Measurements from ENCODE around the gene SLC22A12.

Gene SLC22A12

DNA sequence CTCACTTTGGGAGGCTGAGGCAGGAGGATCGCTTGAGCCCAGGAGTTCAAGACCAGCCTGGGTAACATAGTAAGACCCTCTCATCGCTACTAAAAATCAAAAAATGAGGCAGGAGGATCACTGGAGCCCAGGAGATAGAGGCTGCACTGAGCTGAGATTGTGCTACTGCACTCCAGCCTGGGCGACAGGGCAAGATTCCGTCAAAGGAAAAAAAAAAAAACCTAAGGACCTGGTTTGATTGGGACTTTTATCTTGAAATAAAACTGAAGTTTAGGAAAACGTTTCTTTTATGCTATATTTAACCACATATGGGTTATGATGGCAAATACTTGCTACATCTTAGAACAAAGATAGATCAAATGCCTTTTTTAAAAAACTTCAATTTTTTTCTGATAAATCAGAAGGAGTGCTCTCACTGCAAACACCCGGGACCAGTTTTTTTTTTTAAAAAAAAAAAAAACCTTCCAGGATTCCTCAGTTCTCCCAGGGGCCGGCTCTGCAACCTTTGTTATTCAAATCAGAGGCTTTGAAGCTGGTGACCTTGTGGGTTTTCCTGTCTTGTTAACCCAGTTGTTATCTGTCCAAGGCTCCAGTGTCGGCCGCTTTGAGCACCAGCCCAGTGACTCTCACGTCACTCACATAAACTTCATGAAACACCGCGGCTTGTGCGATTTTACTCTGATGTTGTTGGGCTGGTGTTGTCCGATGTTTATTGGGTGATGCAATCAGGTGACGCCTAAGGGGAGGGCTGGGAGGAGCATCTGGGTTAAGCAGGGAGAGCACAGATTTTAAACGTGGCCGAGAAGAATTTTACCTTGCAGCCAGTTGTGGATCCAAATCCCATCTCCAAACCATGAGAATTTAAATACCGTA lies 24.7 kb upstream of the SLC22A12 start:
- TF ChIP-seq, protein P1, sequence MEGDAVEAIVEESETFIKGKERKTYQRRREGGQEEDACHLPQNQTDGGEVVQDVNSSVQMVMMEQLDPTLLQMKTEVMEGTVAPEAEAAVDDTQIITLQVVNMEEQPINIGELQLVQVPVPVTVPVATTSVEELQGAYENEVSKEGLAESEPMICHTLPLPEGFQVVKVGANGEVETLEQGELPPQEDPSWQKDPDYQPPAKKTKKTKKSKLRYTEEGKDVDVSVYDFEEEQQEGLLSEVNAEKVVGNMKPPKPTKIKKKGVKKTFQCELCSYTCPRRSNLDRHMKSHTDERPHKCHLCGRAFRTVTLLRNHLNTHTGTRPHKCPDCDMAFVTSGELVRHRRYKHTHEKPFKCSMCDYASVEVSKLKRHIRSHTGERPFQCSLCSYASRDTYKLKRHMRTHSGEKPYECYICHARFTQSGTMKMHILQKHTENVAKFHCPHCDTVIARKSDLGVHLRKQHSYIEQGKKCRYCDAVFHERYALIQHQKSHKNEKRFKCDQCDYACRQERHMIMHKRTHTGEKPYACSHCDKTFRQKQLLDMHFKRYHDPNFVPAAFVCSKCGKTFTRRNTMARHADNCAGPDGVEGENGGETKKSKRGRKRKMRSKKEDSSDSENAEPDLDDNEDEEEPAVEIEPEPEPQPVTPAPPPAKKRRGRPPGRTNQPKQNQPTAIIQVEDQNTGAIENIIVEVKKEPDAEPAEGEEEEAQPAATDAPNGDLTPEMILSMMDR (IDR thresholded peaks at IDR 0.05), result no peak
- H3K4me3 ChIP-seq (ENCODE audit: low read depth, low read length), result no peak overlapping the region
- H3K27me3 ChIP-seq (ENCODE audit: control insufficient read depth, insufficient read depth, low read length), result no peaks in the 10 kb centered on the region
- peak overlapping the region; percentile 60 for H2AFZ ChIP-seq
- no peaks in the 10 kb centered on the region for H3K36me3 ChIP-seq (ENCODE audit: control insufficient read depth, insufficient read depth, low read length)
- H3K4me1 ChIP-seq, result no peaks in the 10 kb centered on the region
- no peaks in the 10 kb centered on the region for H3K9me3 ChIP-seq (ENCODE audit: control insufficient read depth, low read length)
- H3K79me2 ChIP-seq, result no peaks in the 10 kb centered on the region
- no peak overlapping the region for H3K27ac ChIP-seq
- peak overlapping the region; percentile 59 for H3K4me2 ChIP-seq (ENCODE audit: low read length)
- H3K9ac ChIP-seq, result no peak overlapping the region

DNA sequence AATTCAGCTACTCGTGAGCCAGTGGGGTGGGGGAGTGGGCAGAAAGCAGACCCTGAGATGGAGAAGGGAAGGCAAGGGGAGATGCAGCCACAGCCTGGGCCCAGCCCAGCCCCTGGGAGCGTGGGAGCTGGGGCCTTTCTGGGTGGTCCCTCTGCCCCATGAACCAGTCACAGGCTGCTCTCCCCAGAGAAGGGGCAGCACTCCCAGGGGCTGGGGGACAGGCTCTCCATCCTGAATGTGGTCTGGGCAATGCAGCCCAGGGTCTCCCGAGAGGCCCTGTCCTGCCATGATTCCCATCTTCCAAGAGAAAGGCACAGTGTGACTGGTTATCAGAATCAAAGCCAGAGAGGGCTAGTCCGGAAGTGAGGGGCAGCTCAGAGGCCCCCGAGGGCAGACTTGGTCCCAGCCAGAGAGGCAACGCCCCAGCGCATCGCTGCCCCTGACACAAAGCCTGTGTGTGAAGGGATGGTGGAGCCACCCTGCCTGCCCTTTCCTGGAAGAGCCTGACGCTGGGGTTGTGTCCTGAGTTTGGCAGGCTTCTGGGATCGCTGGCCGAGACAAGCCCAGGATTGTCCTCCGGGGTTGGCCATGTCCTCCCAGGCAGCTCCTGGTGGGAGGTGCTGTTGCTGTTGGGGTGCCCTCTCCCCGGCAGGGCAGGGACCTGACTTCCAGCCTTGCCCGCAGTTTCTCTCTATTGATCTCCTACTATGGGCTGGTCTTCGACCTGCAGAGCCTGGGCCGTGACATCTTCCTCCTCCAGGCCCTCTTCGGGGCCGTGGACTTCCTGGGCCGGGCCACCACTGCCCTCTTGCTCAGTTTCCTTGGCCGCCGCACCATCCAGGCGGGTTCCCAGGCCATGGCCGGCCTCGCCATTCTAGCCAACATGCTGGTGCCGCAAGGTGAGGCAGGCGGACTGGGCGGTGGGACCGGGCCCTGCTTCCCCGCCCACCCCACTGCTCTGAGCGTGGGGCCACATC lies 23.8 kb upstream of the SLC22A12 start:
- Histone ChIP-seq H3K79me2 (no peaks in the 10 kb centered on the region), H3K4me3 (ENCODE audit: low read depth, low read length) (no peak overlapping the region), H3K27ac (no peak overlapping the region), H3K27me3 (ENCODE audit: control insufficient read depth, insufficient read depth, low read length) (no peaks in the 10 kb centered on the region), H3K36me3 (ENCODE audit: control insufficient read depth, insufficient read depth, low read length) (no peaks in the 10 kb centered on the region), H3K9ac (no peak overlapping the region), H3K4me2 (ENCODE audit: low read length) (no peak overlapping the region), H3K4me1 (no peaks in the 10 kb centered on the region), H3K9me3 (ENCODE audit: control insufficient read depth, low read length) (no peaks in the 10 kb centered on the region), H2AFZ (peak overlapping the region; percentile 60)
- TF ChIP-seq, protein P1 (IDR thresholded peaks at IDR 0.05), result no peak

DNA sequence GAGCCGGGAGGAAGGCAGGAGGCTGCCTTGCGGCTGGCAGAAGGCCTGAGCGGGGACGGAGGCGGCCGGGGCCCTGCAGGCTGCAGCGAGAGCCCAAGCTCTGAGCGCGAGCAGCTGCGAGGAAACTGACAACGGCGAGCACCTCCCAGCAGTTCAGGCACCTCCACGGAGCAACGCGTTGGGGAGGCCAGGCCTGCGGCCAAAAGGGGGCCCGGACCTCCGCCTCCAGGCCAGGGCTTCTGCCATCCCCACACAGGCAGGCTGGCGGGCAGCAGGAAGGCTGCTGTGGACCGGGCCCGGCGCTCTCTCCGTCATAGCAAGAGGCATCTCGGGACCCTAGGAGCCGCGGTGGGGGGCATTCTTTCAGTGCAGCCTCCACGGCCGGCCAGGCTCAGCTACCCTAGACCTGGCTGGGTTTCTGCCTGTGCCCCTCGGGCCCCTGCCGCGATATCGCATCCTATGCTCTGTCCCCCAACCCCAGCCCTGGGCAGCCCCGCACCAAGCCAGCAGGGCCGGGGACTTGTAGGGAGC lies 22.9 kb upstream of the SLC22A12 start:
- Histone ChIP-seq H3K9me3 (ENCODE audit: control insufficient read depth, low read length) (no peaks in the 10 kb centered on the region), H3K79me2 (no peaks in the 10 kb centered on the region), H3K27me3 (ENCODE audit: control insufficient read depth, insufficient read depth, low read length) (no peaks in the 10 kb centered on the region), H3K4me1 (no peaks in the 10 kb centered on the region), H3K27ac (no peak overlapping the region), H3K4me3 (ENCODE audit: low read depth, low read length) (no peak overlapping the region), H2AFZ (no peak overlapping the region), H3K4me2 (ENCODE audit: low read length) (no peak overlapping the region), H3K9ac (no peak overlapping the region), H3K36me3 (ENCODE audit: control insufficient read depth, insufficient read depth, low read length) (no peaks in the 10 kb centered on the region)
- TF ChIP-seq, protein P1 (IDR thresholded peaks at IDR 0.05), result no peak

DNA sequence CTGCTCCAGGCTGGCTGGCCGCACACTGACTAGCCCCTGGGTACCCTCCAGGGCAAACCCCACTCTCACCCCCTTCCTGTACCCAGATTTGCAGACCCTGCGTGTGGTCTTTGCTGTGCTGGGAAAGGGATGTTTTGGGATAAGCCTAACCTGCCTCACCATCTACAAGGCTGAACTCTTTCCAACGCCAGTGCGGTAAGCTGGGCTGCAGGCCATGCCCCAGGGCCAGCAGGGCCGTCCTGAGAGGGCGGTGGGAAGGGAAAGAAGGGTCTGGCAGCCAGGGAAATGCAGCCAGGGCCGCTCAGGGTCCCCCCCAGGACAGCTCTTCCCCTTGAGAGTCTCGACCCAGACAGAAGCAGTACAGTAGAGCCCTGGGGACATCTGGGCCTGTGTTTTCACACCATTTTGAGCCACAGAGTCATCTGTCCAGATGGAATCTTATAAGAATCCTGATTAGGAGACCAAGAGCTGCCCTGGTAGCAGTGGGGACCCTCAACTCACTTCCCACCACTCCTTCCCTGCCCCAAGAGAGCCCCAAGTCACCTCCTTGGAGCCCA lies 22.4 kb upstream of the SLC22A12 start:
- no peak overlapping the region for H3K4me3 ChIP-seq (ENCODE audit: low read depth, low read length)
- H3K27ac ChIP-seq, result no peak overlapping the region
- TF ChIP-seq, protein P1 (IDR thresholded peaks at IDR 0.05), result no peak
- no peak overlapping the region for H3K9ac ChIP-seq
- no peak overlapping the region for H3K4me2 ChIP-seq (ENCODE audit: low read length)
- H2AFZ ChIP-seq, result no peak overlapping the region
- no peaks in the 10 kb centered on the region for H3K4me1 ChIP-seq
- H3K27me3 ChIP-seq (ENCODE audit: control insufficient read depth, insufficient read depth, low read length), result no peaks in the 10 kb centered on the region
- H3K36me3 ChIP-seq (ENCODE audit: control insufficient read depth, insufficient read depth, low read length), result no peaks in the 10 kb centered on the region
- no peaks in the 10 kb centered on the region for H3K79me2 ChIP-seq
- H3K9me3 ChIP-seq (ENCODE audit: control insufficient read depth, low read length), result no peaks in the 10 kb centered on the region

Data from parathyroid adenoma (tissue), 2 donors.